ENCODE data around the gene TBC1D10B. TPM values are rescaled to one million over a fixed set of nuclear protein-coding genes. Genes with fewer than 3 reads are reported as not detected.

TBC1D10B gene
- total and polyA plus RNA-seq, 2 experiments from 2014 or later = 29.3 to 37.9 TPM

DNA sequence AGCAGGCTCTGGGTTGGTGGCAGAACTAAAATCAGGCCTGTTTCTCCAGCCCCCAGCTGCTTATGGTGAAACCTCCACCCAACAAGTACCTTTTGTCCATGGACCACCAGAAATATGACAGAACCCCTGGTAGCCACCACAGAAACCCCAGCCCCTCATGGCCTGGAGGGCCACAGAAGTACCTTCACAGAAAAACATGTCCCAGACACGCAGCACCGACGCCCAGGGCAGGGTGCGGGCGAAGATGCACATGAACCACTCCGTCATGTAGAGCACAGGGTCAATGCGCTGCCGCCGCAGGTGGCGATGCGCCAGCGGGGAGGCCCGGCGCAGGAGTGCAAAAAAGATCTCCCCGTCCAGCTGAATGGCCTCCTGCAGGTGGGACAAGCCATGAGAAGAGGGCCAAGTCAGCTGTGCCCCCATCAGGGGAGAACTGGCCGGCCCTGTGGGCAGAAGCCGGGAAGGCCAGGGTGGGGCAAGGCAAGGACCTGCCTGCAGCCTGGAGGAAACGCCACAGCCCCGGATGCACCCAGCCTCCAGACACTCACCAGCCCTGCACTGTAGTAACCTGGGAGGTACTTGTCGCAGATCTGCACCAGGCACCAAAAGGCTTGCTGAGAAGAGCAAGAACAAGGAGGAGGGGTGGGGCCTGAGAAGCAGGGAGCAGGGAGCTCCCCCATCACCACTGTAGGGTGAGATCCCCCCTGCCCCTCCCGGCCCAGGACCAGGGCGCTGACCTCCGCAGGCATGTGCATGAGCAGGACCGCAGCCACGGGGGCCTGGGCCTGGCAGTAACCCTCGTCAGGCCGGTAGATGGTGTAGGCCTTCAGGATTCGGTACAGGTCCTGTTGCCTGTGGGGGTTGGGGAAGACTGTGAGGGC, 11.1 kb downstream of the TBC1D10B start:
- no peak for TF ChIP-seq EZH2 (IDR thresholded peaks at IDR 0.05; ENCODE audit: borderline replicate concordance)
- TF ChIP-seq, protein P1, sequence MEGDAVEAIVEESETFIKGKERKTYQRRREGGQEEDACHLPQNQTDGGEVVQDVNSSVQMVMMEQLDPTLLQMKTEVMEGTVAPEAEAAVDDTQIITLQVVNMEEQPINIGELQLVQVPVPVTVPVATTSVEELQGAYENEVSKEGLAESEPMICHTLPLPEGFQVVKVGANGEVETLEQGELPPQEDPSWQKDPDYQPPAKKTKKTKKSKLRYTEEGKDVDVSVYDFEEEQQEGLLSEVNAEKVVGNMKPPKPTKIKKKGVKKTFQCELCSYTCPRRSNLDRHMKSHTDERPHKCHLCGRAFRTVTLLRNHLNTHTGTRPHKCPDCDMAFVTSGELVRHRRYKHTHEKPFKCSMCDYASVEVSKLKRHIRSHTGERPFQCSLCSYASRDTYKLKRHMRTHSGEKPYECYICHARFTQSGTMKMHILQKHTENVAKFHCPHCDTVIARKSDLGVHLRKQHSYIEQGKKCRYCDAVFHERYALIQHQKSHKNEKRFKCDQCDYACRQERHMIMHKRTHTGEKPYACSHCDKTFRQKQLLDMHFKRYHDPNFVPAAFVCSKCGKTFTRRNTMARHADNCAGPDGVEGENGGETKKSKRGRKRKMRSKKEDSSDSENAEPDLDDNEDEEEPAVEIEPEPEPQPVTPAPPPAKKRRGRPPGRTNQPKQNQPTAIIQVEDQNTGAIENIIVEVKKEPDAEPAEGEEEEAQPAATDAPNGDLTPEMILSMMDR (IDR thresholded peaks at IDR 0.05; ENCODE audit: poor library complexity) = no peak
- TF ChIP-seq EZH2phosphoT487 (IDR thresholded peaks at IDR 0.05; ENCODE audit: low read depth, severe bottlenecking, unreplicated experiment) = no peak
- H2AFZ ChIP-seq = no peak overlapping the region
- peaks cover 3% of the 10 kb centered on the region for H4K20me1 ChIP-seq (ENCODE audit: insufficient read depth, poor library complexity, severe bottlenecking)
- no peak overlapping the region for H3K27ac ChIP-seq
- peaks cover 45% of the 10 kb centered on the region for H3K79me2 ChIP-seq
- no peak overlapping the region for H3K4me3 ChIP-seq
- peaks cover 7% of the 10 kb centered on the region for H3K4me1 ChIP-seq (ENCODE audit: insufficient read depth)
- no peak overlapping the region for H3K4me2 ChIP-seq
- no peaks in the 10 kb centered on the region for H3K36me3 ChIP-seq (replicated peaks; ENCODE audit: insufficient read depth, low read depth)
- no peak for DNase-seq (ENCODE audit: low spot score)
- H3K27me3 ChIP-seq = no peaks in the 10 kb centered on the region
- WGBS (ENCODE audit: low lambda C conversion rate, missing lambda C conversion rate) = 96% methylated on average over 28 of the region's 28 CpGs
- no peaks in the 10 kb centered on the region for H3K9me2 ChIP-seq (replicated peaks; ENCODE audit: insufficient read depth)
- H3K9me3 ChIP-seq (ENCODE audit: low read depth) = no peaks in the 10 kb centered on the region

GRCh38 chr16:30358577-30358936, 11.7 kb downstream of the TBC1D10B start:
- no peak overlapping the region for H3K27ac ChIP-seq
- H3K4me1 ChIP-seq (ENCODE audit: insufficient read depth) = peaks cover 13% of the 10 kb centered on the region
- TF ChIP-seq EZH2phosphoT487 (IDR thresholded peaks at IDR 0.05; ENCODE audit: low read depth, severe bottlenecking, unreplicated experiment) = no peak
- no peak for TF ChIP-seq EZH2 (IDR thresholded peaks at IDR 0.05; ENCODE audit: borderline replicate concordance)
- TF ChIP-seq, protein P1 (IDR thresholded peaks at IDR 0.05; ENCODE audit: poor library complexity) = no peak
- peaks cover 3% of the 10 kb centered on the region for H4K20me1 ChIP-seq (ENCODE audit: insufficient read depth, poor library complexity, severe bottlenecking)
- no peaks in the 10 kb centered on the region for H3K27me3 ChIP-seq
- H3K36me3 ChIP-seq (replicated peaks; ENCODE audit: insufficient read depth, low read depth) = no peaks in the 10 kb centered on the region
- 97% methylated on average over 9 of the region's 9 CpGs for WGBS (ENCODE audit: low lambda C conversion rate, missing lambda C conversion rate)
- no peaks in the 10 kb centered on the region for H3K9me3 ChIP-seq (ENCODE audit: low read depth)
- H2AFZ ChIP-seq = no peak overlapping the region
- no peak overlapping the region for H3K4me3 ChIP-seq
- no peaks in the 10 kb centered on the region for H3K9me2 ChIP-seq (replicated peaks; ENCODE audit: insufficient read depth)
- DNase-seq (ENCODE audit: low spot score) = no peak
- no peak overlapping the region for H3K4me2 ChIP-seq
- H3K79me2 ChIP-seq = peaks cover 45% of the 10 kb centered on the region

- no peak overlapping the region for H3K4me2 ChIP-seq
- H3K4me1 ChIP-seq (ENCODE audit: insufficient read depth) = peaks cover 13% of the 10 kb centered on the region
- DNase-seq (ENCODE audit: low spot score) = no peak
- H3K4me3 ChIP-seq = no peak overlapping the region
- H3K9me2 ChIP-seq (replicated peaks; ENCODE audit: insufficient read depth) = no peaks in the 10 kb centered on the region
- H3K9me3 ChIP-seq (ENCODE audit: low read depth) = no peaks in the 10 kb centered on the region
- no peaks in the 10 kb centered on the region for H3K36me3 ChIP-seq (replicated peaks; ENCODE audit: insufficient read depth, low read depth)
- H3K27ac ChIP-seq = no peak overlapping the region
- WGBS (ENCODE audit: low lambda C conversion rate, missing lambda C conversion rate) = 93% methylated on average over 27 of the region's 37 CpGs
- H3K27me3 ChIP-seq = no peaks in the 10 kb centered on the region
- peaks cover under 1% of the 10 kb centered on the region for H4K20me1 ChIP-seq (ENCODE audit: insufficient read depth, poor library complexity, severe bottlenecking)
- TF ChIP-seq EZH2phosphoT487 (IDR thresholded peaks at IDR 0.05; ENCODE audit: low read depth, severe bottlenecking, unreplicated experiment) (no peak), EZH2 (IDR thresholded peaks at IDR 0.05; ENCODE audit: borderline replicate concordance) (no peak)
- TF ChIP-seq, protein P1 (IDR thresholded peaks at IDR 0.05; ENCODE audit: poor library complexity) = no peak
- H2AFZ ChIP-seq = no peak overlapping the region
- H3K79me2 ChIP-seq = peaks cover 44% of the 10 kb centered on the region
Measured at GRCh38 chr16:30357715-30358576, 12.3 kb downstream of the TBC1D10B start.

All from hepatocyte (in vitro differentiated cells).